ENCODE data around the gene FREM1. TPM values are rescaled to one million over a fixed set of nuclear protein-coding genes. Genes with fewer than 3 reads are reported as not detected.

The FREM1 gene
- total RNA-seq, 1 donor from 2014 or later: 0.52 TPM

DNA sequence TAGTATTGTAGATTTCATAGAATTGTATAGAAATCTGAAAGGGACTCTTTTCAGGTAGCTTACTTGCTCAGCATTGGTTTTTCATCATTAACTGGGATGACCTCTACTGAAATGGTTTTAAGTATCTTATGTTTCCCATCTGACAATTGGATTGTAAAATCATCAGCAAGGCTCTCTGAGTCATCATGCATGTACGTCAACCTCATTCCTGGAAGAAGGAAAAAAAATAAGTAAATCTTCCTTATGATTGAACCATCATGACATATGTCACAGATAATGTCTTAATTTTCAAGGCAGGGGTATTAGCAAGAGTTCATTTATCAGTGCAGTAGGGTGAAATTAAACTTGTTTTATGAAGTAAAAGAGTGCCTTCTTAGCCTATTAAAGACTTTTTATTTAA is 112.8 kb downstream of the FREM1 start:
- Mint-ChIP-seq H3K27me3 (ENCODE audit: low read depth, unreplicated experiment) (no peaks in the 10 kb centered on the region), H3K4me3 (ENCODE audit: unreplicated experiment) (no peak overlapping the region), H3K4me1 (ENCODE audit: low read depth, unreplicated experiment) (peaks cover 1% of the 10 kb centered on the region), H3K36me3 (ENCODE audit: low read depth, unreplicated experiment) (no peaks in the 10 kb centered on the region), H3K27ac (ENCODE audit: unreplicated experiment) (no peak overlapping the region), H3K9me3 (ENCODE audit: unreplicated experiment) (no peaks in the 10 kb centered on the region)
- FAIRE-seq (no peak), DNase-seq (ENCODE audit: low read depth) (no peak)
- no peak overlapping the region for H3K27ac ChIP-seq (ENCODE audit: low read depth, low read length)
- H3K4me3 ChIP-seq (ENCODE audit: insufficient read depth, low read depth, low read length): no peak overlapping the region
- H3K36me3 ChIP-seq (ENCODE audit: insufficient read depth, low read length): no peaks in the 10 kb centered on the region
- H3K9me3 ChIP-seq (ENCODE audit: insufficient read depth, low read depth, low read length): no peaks in the 10 kb centered on the region
- no peak for TF ChIP-seq EZH2 (IDR thresholded peaks at IDR 0.05; ENCODE audit: insufficient read depth, low read length)
- TF ChIP-seq, protein P1, sequence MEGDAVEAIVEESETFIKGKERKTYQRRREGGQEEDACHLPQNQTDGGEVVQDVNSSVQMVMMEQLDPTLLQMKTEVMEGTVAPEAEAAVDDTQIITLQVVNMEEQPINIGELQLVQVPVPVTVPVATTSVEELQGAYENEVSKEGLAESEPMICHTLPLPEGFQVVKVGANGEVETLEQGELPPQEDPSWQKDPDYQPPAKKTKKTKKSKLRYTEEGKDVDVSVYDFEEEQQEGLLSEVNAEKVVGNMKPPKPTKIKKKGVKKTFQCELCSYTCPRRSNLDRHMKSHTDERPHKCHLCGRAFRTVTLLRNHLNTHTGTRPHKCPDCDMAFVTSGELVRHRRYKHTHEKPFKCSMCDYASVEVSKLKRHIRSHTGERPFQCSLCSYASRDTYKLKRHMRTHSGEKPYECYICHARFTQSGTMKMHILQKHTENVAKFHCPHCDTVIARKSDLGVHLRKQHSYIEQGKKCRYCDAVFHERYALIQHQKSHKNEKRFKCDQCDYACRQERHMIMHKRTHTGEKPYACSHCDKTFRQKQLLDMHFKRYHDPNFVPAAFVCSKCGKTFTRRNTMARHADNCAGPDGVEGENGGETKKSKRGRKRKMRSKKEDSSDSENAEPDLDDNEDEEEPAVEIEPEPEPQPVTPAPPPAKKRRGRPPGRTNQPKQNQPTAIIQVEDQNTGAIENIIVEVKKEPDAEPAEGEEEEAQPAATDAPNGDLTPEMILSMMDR (IDR thresholded peaks at IDR 0.05; ENCODE audit: insufficient read depth, low read depth, low read length): no peak
- no peaks in the 10 kb centered on the region for H3K27me3 ChIP-seq (ENCODE audit: insufficient read depth, low read length)
- no peak overlapping the region for H3K9ac ChIP-seq (ENCODE audit: low read length)
- no peaks in the 10 kb centered on the region for H3K79me2 ChIP-seq (ENCODE audit: insufficient read depth, low read length)
- no peaks in the 10 kb centered on the region for H3K4me1 ChIP-seq (ENCODE audit: insufficient read depth, low read length)
- H2AFZ ChIP-seq (ENCODE audit: low read depth, low read length): no peak overlapping the region
- H3K4me2 ChIP-seq (ENCODE audit: low read length): no peak overlapping the region
- H4K20me1 ChIP-seq (ENCODE audit: insufficient read depth, low read length): no peaks in the 10 kb centered on the region

DNA sequence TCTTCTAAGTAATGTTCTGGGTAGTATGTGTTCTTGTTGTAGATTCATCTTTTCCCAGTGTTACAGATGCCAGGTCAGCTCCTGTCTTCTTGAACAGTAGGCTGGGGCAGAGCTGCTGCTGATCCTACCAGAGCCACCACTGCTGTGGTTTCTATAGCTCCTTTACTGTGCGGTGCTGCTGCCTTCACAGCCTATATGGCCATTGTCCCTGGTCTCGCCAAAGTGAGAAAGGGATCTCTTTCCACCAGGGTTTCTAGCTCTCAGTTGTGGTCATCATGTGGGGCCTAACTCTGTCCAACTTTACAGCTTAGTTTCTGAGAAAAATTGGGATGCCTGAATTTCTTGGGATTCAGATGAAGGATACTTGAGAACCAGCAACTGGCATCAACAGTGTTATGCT is 116.8 kb downstream of the FREM1 start:
- TF ChIP-seq EZH2 (IDR thresholded peaks at IDR 0.05; ENCODE audit: insufficient read depth, low read length): no peak
- TF ChIP-seq, protein P1 (IDR thresholded peaks at IDR 0.05; ENCODE audit: insufficient read depth, low read depth, low read length): no peak
- H3K9me3 ChIP-seq (ENCODE audit: insufficient read depth, low read depth, low read length): no peaks in the 10 kb centered on the region
- no peak for DNase-seq (ENCODE audit: low read depth)
- H3K4me3 Mint-ChIP-seq (ENCODE audit: unreplicated experiment): no peak overlapping the region
- H3K27me3 Mint-ChIP-seq (ENCODE audit: low read depth, unreplicated experiment): no peaks in the 10 kb centered on the region
- no peak overlapping the region for H3K9ac ChIP-seq (ENCODE audit: low read length)
- H3K4me2 ChIP-seq (ENCODE audit: low read length): no peak overlapping the region
- no peaks in the 10 kb centered on the region for H3K9me3 Mint-ChIP-seq (ENCODE audit: unreplicated experiment)
- H3K27me3 ChIP-seq (ENCODE audit: insufficient read depth, low read length): no peaks in the 10 kb centered on the region
- no peak overlapping the region for H3K27ac Mint-ChIP-seq (ENCODE audit: unreplicated experiment)
- no peak for FAIRE-seq
- H2AFZ ChIP-seq (ENCODE audit: low read depth, low read length): no peak overlapping the region
- H4K20me1 ChIP-seq (ENCODE audit: insufficient read depth, low read length): no peaks in the 10 kb centered on the region
- no peak overlapping the region for H3K4me3 ChIP-seq (ENCODE audit: insufficient read depth, low read depth, low read length)
- H3K4me1 ChIP-seq (ENCODE audit: insufficient read depth, low read length): no peaks in the 10 kb centered on the region
- peaks cover 1% of the 10 kb centered on the region for H3K4me1 Mint-ChIP-seq (ENCODE audit: low read depth, unreplicated experiment)
- H3K36me3 Mint-ChIP-seq (ENCODE audit: low read depth, unreplicated experiment): no peaks in the 10 kb centered on the region
- H3K36me3 ChIP-seq (ENCODE audit: insufficient read depth, low read length): no peaks in the 10 kb centered on the region
- H3K27ac ChIP-seq (ENCODE audit: low read depth, low read length): no peak overlapping the region
- H3K79me2 ChIP-seq (ENCODE audit: insufficient read depth, low read length): no peaks in the 10 kb centered on the region

DNA sequence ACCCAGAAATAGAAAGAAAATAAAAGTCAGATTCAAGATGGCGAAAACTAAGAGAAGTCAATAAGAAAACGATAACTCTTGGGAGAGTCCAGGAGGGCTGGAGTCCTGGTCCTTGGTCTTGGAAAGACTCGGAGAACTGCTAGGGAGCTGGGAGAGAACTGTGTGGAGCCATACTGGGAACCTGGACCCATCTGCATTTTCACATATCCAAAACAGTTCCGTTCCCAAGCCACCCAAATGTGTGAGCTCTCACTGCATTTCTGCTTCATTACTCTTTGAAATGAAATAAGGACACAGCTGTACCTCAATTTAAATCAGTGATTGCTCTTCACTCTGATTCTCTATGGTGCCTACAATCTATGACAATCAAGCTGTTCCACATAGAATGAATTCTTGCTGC is 119.6 kb downstream of the FREM1 start:
- Histone ChIP-seq H3K4me3 (ENCODE audit: insufficient read depth, low read depth, low read length) (no peak overlapping the region), H3K27me3 (ENCODE audit: insufficient read depth, low read length) (no peaks in the 10 kb centered on the region), H3K9me3 (ENCODE audit: insufficient read depth, low read depth, low read length) (no peaks in the 10 kb centered on the region), H3K4me2 (ENCODE audit: low read length) (no peak overlapping the region), H3K79me2 (ENCODE audit: insufficient read depth, low read length) (no peaks in the 10 kb centered on the region), H3K27ac (ENCODE audit: low read depth, low read length) (no peak overlapping the region), H4K20me1 (ENCODE audit: insufficient read depth, low read length) (no peaks in the 10 kb centered on the region), H2AFZ (ENCODE audit: low read depth, low read length) (no peak overlapping the region), H3K36me3 (ENCODE audit: insufficient read depth, low read length) (no peaks in the 10 kb centered on the region), H3K9ac (ENCODE audit: low read length) (no peak overlapping the region), H3K4me1 (ENCODE audit: insufficient read depth, low read length) (no peaks in the 10 kb centered on the region)
- FAIRE-seq (no peak), DNase-seq (ENCODE audit: low read depth) (no peak)
- no peaks in the 10 kb centered on the region for H3K36me3 Mint-ChIP-seq (ENCODE audit: low read depth, unreplicated experiment)
- H3K4me1 Mint-ChIP-seq (ENCODE audit: low read depth, unreplicated experiment): no peaks in the 10 kb centered on the region
- no peaks in the 10 kb centered on the region for H3K9me3 Mint-ChIP-seq (ENCODE audit: unreplicated experiment)
- TF ChIP-seq, protein P1 (IDR thresholded peaks at IDR 0.05; ENCODE audit: insufficient read depth, low read depth, low read length): no peak
- TF ChIP-seq EZH2 (IDR thresholded peaks at IDR 0.05; ENCODE audit: insufficient read depth, low read length): no peak
- H3K27me3 Mint-ChIP-seq (ENCODE audit: low read depth, unreplicated experiment): no peaks in the 10 kb centered on the region
- H3K4me3 Mint-ChIP-seq (ENCODE audit: unreplicated experiment): no peak overlapping the region
- H3K27ac Mint-ChIP-seq (ENCODE audit: unreplicated experiment): no peak overlapping the region
